ENCODE results near the gene TNFRSF19. TPM values are rescaled to one million over a fixed set of nuclear protein-coding genes. Genes with fewer than 3 reads are reported as not detected.

TNFRSF19 gene
- total and polyA plus RNA-seq, 10 of the 15 experiments (the other 5 are each of a cell fraction or from before 2014, with no cell fraction given) = 16.4 to 46.2 (median 35.4) TPM

- Histone ChIP-seq H3K9me3 (replicated peaks; ENCODE audit: control insufficient read depth, insufficient read depth, low read length) (no peaks in the 10 kb centered on the region), H3K4me2 (ENCODE audit: control insufficient read depth, insufficient read depth) (no peak overlapping the region), H3K27me3 (replicated peaks in 1 of 2; ENCODE audit: control insufficient read depth in 2 of 2, insufficient read depth in 2 of 2, low read length in 1 of 2) (no peaks in the 10 kb centered on the region; a peak in 1 of 4 replicates), H4K20me1 (ENCODE audit: control insufficient read depth, insufficient read depth) (no peaks in the 10 kb centered on the region), H3K4me1 (ENCODE audit: control insufficient read depth, insufficient read depth, low read length) (no peaks in the 10 kb centered on the region), H3K79me2 (ENCODE audit: control insufficient read depth, insufficient read depth, low read length) (no peaks in the 10 kb centered on the region), H3K9ac (ENCODE audit: control insufficient read depth, insufficient read depth, low read length) (no peak overlapping the region), H2AFZ (ENCODE audit: control insufficient read depth, low read depth, low read length) (no peak overlapping the region), H3K4me3 (no peak overlapping the region), H3K36me3 (ENCODE audit: control insufficient read depth in 2 of 2, insufficient read depth in 2 of 2, low read length in 1 of 2) (no peaks in the 10 kb centered on the region), H3K27ac (ENCODE audit: control insufficient read depth, insufficient read depth) (no peak overlapping the region)
- 64% methylated on average over 11 of the region's 11 CpGs for WGBS (ENCODE audit: insufficient coverage, insufficient replicate concordance, low lambda C conversion rate, missing lambda C conversion rate)
- DNase-seq (ENCODE audit: low read depth, low spot score) = no peak
- TF ChIP-seq SREBF1 (IDR thresholded peaks at IDR 0.05; ENCODE audit: low read length) (no peak), IRF5 (IDR thresholded peaks at IDR 0.05; ENCODE audit: borderline replicate concordance) (no peak)
- ATAC-seq = no peak
- no peak for FAIRE-seq
- ChIA-PET CTCF (interaction anchor here (0.5 to 1.2 kb wide), 3 partner anchors 13 to 234 kb away, joined by 3 read pairs; no protein-coding TSS in a partner anchor), POLR2A (no interaction called here), RAD21 (ENCODE audit: unreplicated experiment) (no interaction called here), SMC1A (ENCODE audit: uncharacterized antibody, unreplicated experiment) (interaction anchor here (0.7 kb wide), 1 partner anchor 23 kb away, joined by 3 read pairs; no protein-coding TSS in a partner anchor)
- intact Hi-C loops (cut with micrococcal nuclease; ENCODE audit: unreplicated experiment) (no loop called here), in situ Hi-C loops (cut with MboI) (no loop called here)
- no TSS peak for BruUV-seq (replicated peaks)
Measured at GRCh38 chr13:23703246-23703860, 133.1 kb downstream of the TNFRSF19 start.

- no peak overlapping the region for H2AFZ ChIP-seq (ENCODE audit: control insufficient read depth, low read depth, low read length)
- POLR2A ChIA-PET = no interaction called here
- H3K79me2 ChIP-seq (ENCODE audit: control insufficient read depth, insufficient read depth, low read length) = no peaks in the 10 kb centered on the region
- SMC1A ChIA-PET (ENCODE audit: uncharacterized antibody, unreplicated experiment) = no interaction called here
- in situ Hi-C loops (cut with MboI) (no loop called here), intact Hi-C loops (cut with micrococcal nuclease; ENCODE audit: unreplicated experiment) (no loop called here)
- H3K9ac ChIP-seq (ENCODE audit: control insufficient read depth, insufficient read depth, low read length) = no peak overlapping the region
- H4K20me1 ChIP-seq (ENCODE audit: control insufficient read depth, insufficient read depth) = no peaks in the 10 kb centered on the region
- ATAC-seq (no peak), DNase-seq (ENCODE audit: low read depth, low spot score) (no peak), FAIRE-seq (no peak)
- H3K4me1 ChIP-seq (ENCODE audit: control insufficient read depth, insufficient read depth, low read length) = peaks cover 2% of the 10 kb centered on the region
- H3K4me2 ChIP-seq (ENCODE audit: control insufficient read depth, insufficient read depth) = no peak overlapping the region
- CTCF ChIA-PET = no interaction called here
- TF ChIP-seq ZNF274 (IDR thresholded peaks at IDR 0.05; ENCODE audit: insufficient read depth, insufficient read length) (no peak), WRNIP1 (IDR thresholded peaks at IDR 0.05; ENCODE audit: borderline replicate concordance, low read depth, low read length) (no peak), ATF3 (IDR thresholded peaks at IDR 0.05; ENCODE audit: borderline replicate concordance, extremely low read depth, low read depth, low read length) (no peak), HDAC6 (IDR thresholded peaks at IDR 0.05; ENCODE audit: unreplicated experiment) (no peak)
- H3K9me3 ChIP-seq (replicated peaks; ENCODE audit: control insufficient read depth, insufficient read depth, low read length) = no peaks in the 10 kb centered on the region
- H3K27ac ChIP-seq (ENCODE audit: control insufficient read depth, insufficient read depth) = no peak overlapping the region
- WGBS (ENCODE audit: insufficient coverage, insufficient replicate concordance, low lambda C conversion rate, missing lambda C conversion rate) = 50% methylated on average over 2 of the region's 2 CpGs
- H3K27me3 ChIP-seq (replicated peaks in 1 of 2; ENCODE audit: control insufficient read depth in 2 of 2, insufficient read depth in 2 of 2, low read length in 1 of 2) = no peaks in the 10 kb centered on the region; a peak in 1 of 4 replicates
- RAD21 ChIA-PET (ENCODE audit: unreplicated experiment) = no interaction called here
- no peaks in the 10 kb centered on the region for H3K36me3 ChIP-seq (ENCODE audit: control insufficient read depth in 2 of 2, insufficient read depth in 2 of 2, low read length in 1 of 2)
- no TSS peak for BruUV-seq (replicated peaks)
- no peak overlapping the region for H3K4me3 ChIP-seq
Measured at GRCh38 chr13:23705583-23705982, 135.4 kb downstream of the TNFRSF19 start.

All from GM12878 (cell line).